ENCODE measurements around the gene SLC25A45. TPM values are rescaled to one million over a fixed set of nuclear protein-coding genes. Genes with fewer than 3 reads are reported as not detected.

SLC25A45 gene
- total RNA-seq, 2 experiments from 2014 or later, result 24.5 to 28.2 TPM

- H3K4me1 Mint-ChIP-seq (ENCODE audit: low read depth), result peaks cover 60% of the 10 kb centered on the region
- no peak for ATAC-seq
These were observed 37.5 kb upstream of the SLC25A45 start for GRCh38 chr11:65419772-65420481.

GRCh38 chr11:65419460-65419771 lies 37.0 kb upstream of the SLC25A45 start:
- Mint-ChIP-seq H3K4me3 (peak overlapping the region; percentile 87), H3K36me3 (ENCODE audit: low read depth) (peaks cover 21% of the 10 kb centered on the region), H3K9me3 (ENCODE audit: insufficient read depth) (no peaks in the 10 kb centered on the region), H3K27me3 (ENCODE audit: low read depth) (peaks cover 2% of the 10 kb centered on the region), H3K4me1 (ENCODE audit: low read depth) (peaks cover 60% of the 10 kb centered on the region), H3K27ac (peak overlapping the region; percentile 100)
- POLR2A ChIA-PET, result interaction anchor here (0.7 to 19.6 kb wide), 11 partner anchors 10 to 472 kb away, joined by 3 to 4167 read pairs (median 7); partner anchors contain the start of genes FRMD8, MALAT1, PCNX3 and SCYL1
- ATAC-seq, result no peak
- CTCF ChIA-PET, result interaction anchor here (4.3 to 14.1 kb wide), 3 partner anchors 13 to 84 kb away, joined by 23 to 538 read pairs (median 99); partner anchors contain the start of gene MALAT1
- DNase-seq, result no peak

More at GRCh38 chr11:65419772-65420481, 37.5 kb upstream of the SLC25A45 start:
- Mint-ChIP-seq H3K4me3 (peak overlapping the region; percentile 87), H3K27me3 (ENCODE audit: low read depth) (peaks cover 2% of the 10 kb centered on the region), H3K27ac (peak overlapping the region; percentile 100), H3K9me3 (ENCODE audit: insufficient read depth) (no peaks in the 10 kb centered on the region), H3K36me3 (ENCODE audit: low read depth) (peaks cover 26% of the 10 kb centered on the region)
- peak; percentile 67 for DNase-seq
- CTCF ChIA-PET, result interaction anchor here (1.0 to 14.1 kb wide), 5 partner anchors 11 to 84 kb away, joined by 3 to 538 read pairs (median 23); partner anchors contain the start of gene MALAT1
- POLR2A ChIA-PET, result interaction anchor here (0.7 to 19.6 kb wide), 12 partner anchors 9 to 561 kb away, joined by 3 to 4167 read pairs (median 7); partner anchors contain the start of genes FAU, FRMD8, MALAT1 and PCNX3

- Mint-ChIP-seq H3K27ac (peak overlapping the region; percentile 100), H3K4me3 (peak overlapping the region; percentile 87), H3K27me3 (ENCODE audit: low read depth) (peaks cover 2% of the 10 kb centered on the region), H3K36me3 (ENCODE audit: low read depth) (peaks cover 15% of the 10 kb centered on the region), H3K9me3 (ENCODE audit: insufficient read depth) (no peaks in the 10 kb centered on the region), H3K4me1 (ENCODE audit: low read depth) (peaks cover 60% of the 10 kb centered on the region)
- ATAC-seq (peak; percentile 29), DNase-seq (peak; percentile 95)
- CTCF ChIA-PET, result interaction anchor here (1.2 to 14.1 kb wide), 6 partner anchors 14 to 85 kb away, joined by 3 to 538 read pairs (median 19); partner anchors contain the start of genes MALAT1 and SLC25A45
- POLR2A ChIA-PET, result interaction anchor here (0.7 to 19.6 kb wide), 15 partner anchors 10 to 674 kb away, joined by 3 to 4167 read pairs (median 3); partner anchors contain the start of genes FRMD8, MALAT1, PCNX3 and RASGRP2
These were observed 36.4 kb upstream of the SLC25A45 start for GRCh38 chr11:65418681-65419459.

GRCh38 chr11:65418431-65418680 lies 35.9 kb upstream of the SLC25A45 start:
- ATAC-seq, result peak; percentile 0
- no peaks in the 10 kb centered on the region for H3K9me3 Mint-ChIP-seq (ENCODE audit: insufficient read depth)
- H3K4me3 Mint-ChIP-seq, result peak overlapping the region; percentile 87
- DNase-seq, result no peak
- peak overlapping the region; percentile 100 for H3K27ac Mint-ChIP-seq
- H3K27me3 Mint-ChIP-seq (ENCODE audit: low read depth), result peaks cover 2% of the 10 kb centered on the region
- H3K36me3 Mint-ChIP-seq (ENCODE audit: low read depth), result peaks cover 10% of the 10 kb centered on the region
- CTCF ChIA-PET, result interaction anchor here (1.2 to 14.1 kb wide), 6 partner anchors 14 to 85 kb away, joined by 3 to 538 read pairs (median 19); partner anchors contain the start of genes MALAT1 and SLC25A45
- POLR2A ChIA-PET, result interaction anchor here (0.7 to 19.6 kb wide), 12 partner anchors 11 to 674 kb away, joined by 3 to 4167 read pairs (median 5); partner anchors contain the start of genes FRMD8, MALAT1, RASGRP2 and SCYL1
- peaks cover 60% of the 10 kb centered on the region for H3K4me1 Mint-ChIP-seq (ENCODE audit: low read depth)

- Mint-ChIP-seq H3K27me3 (ENCODE audit: low read depth) (peaks cover 2% of the 10 kb centered on the region), H3K27ac (peak overlapping the region; percentile 100), H3K9me3 (ENCODE audit: insufficient read depth) (no peaks in the 10 kb centered on the region), H3K4me1 (ENCODE audit: low read depth) (peaks cover 58% of the 10 kb centered on the region), H3K36me3 (ENCODE audit: low read depth) (peaks cover 5% of the 10 kb centered on the region), H3K4me3 (peak overlapping the region; percentile 87)
- CTCF ChIA-PET, result interaction anchor here (0.8 to 14.1 kb wide), 17 partner anchors 9 to 154 kb away, joined by 3 to 538 read pairs (median 11); partner anchors contain the start of genes FAM89B, FRMD8, MALAT1 and SLC25A45
- POLR2A ChIA-PET, result interaction anchor here (0.8 to 19.6 kb wide), 10 partner anchors 7 to 673 kb away, joined by 3 to 4167 read pairs (median 36); partner anchors contain the start of genes FRMD8, MALAT1, RASGRP2 and SCYL1
- ATAC-seq (peak; percentile 2), DNase-seq (peak; percentile 57)
These were observed 35.4 kb upstream of the SLC25A45 start for GRCh38 chr11:65417702-65418430.

- POLR2A ChIA-PET, result interaction anchor here (1.2 to 19.6 kb wide), 9 partner anchors 8 to 85 kb away, joined by 3 to 4167 read pairs (median 64); partner anchors contain the start of genes FRMD8, MALAT1 and SLC25A45
- DNase-seq, result peak; percentile 52
- Mint-ChIP-seq H3K4me3 (peak overlapping the region; percentile 87), H3K4me1 (ENCODE audit: low read depth) (peaks cover 55% of the 10 kb centered on the region), H3K27me3 (ENCODE audit: low read depth) (no peaks in the 10 kb centered on the region), H3K36me3 (ENCODE audit: low read depth) (peaks cover 3% of the 10 kb centered on the region), H3K9me3 (ENCODE audit: insufficient read depth) (no peaks in the 10 kb centered on the region), H3K27ac (peak overlapping the region; percentile 100)
- ATAC-seq, result no peak
- CTCF ChIA-PET, result interaction anchor here (0.8 to 14.1 kb wide), 33 partner anchors 8 to 282 kb away, joined by 3 to 538 read pairs (median 8); partner anchors contain the start of genes FAM89B, FRMD8, MALAT1 and PCNX3
These were observed 34.6 kb upstream of the SLC25A45 start for GRCh38 chr11:65416841-65417701.

- DNase-seq (peak; percentile 94), ATAC-seq (peak; percentile 39)
- H3K36me3 Mint-ChIP-seq (ENCODE audit: low read depth), result peaks cover 6% of the 10 kb centered on the region
- no peaks in the 10 kb centered on the region for H3K9me3 Mint-ChIP-seq (ENCODE audit: insufficient read depth)
- POLR2A ChIA-PET, result interaction anchor here (0.8 to 19.6 kb wide), 10 partner anchors 8 to 771 kb away, joined by 3 to 4167 read pairs (median 37); partner anchors contain the start of genes FRMD8, MALAT1 and SLC25A45
- H3K27ac Mint-ChIP-seq, result peak overlapping the region; percentile 100
- H3K27me3 Mint-ChIP-seq (ENCODE audit: low read depth), result no peaks in the 10 kb centered on the region
- CTCF ChIA-PET, result interaction anchor here (0.9 to 14.1 kb wide), 33 partner anchors 8 to 281 kb away, joined by 3 to 538 read pairs (median 8); partner anchors contain the start of genes FAM89B, FRMD8, MALAT1 and PCNX3
- peaks cover 52% of the 10 kb centered on the region for H3K4me1 Mint-ChIP-seq (ENCODE audit: low read depth)
- H3K4me3 Mint-ChIP-seq, result peak overlapping the region; percentile 87
These were observed 33.9 kb upstream of the SLC25A45 start for GRCh38 chr11:65416341-65416824.

- H3K27me3 Mint-ChIP-seq (ENCODE audit: low read depth), result no peaks in the 10 kb centered on the region
- peak overlapping the region; percentile 100 for H3K27ac Mint-ChIP-seq
- ChIA-PET CTCF (interaction anchor here (0.9 to 14.1 kb wide), 29 partner anchors 9 to 173 kb away, joined by 3 to 538 read pairs (median 8); partner anchors contain the start of genes FAM89B, FRMD8, MALAT1 and SCYL1), POLR2A (interaction anchor here (0.8 to 19.6 kb wide), 10 partner anchors 9 to 771 kb away, joined by 3 to 4167 read pairs (median 37); partner anchors contain the start of genes FRMD8, MALAT1 and SLC25A45)
- DNase-seq, result no peak
- no peak for ATAC-seq
- H3K4me1 Mint-ChIP-seq (ENCODE audit: low read depth), result peaks cover 50% of the 10 kb centered on the region
- H3K4me3 Mint-ChIP-seq, result peak overlapping the region; percentile 87
- no peaks in the 10 kb centered on the region for H3K9me3 Mint-ChIP-seq (ENCODE audit: insufficient read depth)
- H3K36me3 Mint-ChIP-seq (ENCODE audit: low read depth), result peaks cover 9% of the 10 kb centered on the region
These were observed 33.3 kb upstream of the SLC25A45 start for GRCh38 chr11:65415499-65416340.
